GM19099 (cell line): ENCODE measurements around the gene ITGAE.

ENCODE experiments used
- POLR2A ChIP-seq: IDR thresholded peaks from 3 replicates; pipeline ENCODE4 v1.6.1; 2011; ENCODE audit warnings: low read depth; ENCODE audit not compliant: insufficient read length; ENCODE audit errors: extremely low read depth

ITGAE gene

DNA sequence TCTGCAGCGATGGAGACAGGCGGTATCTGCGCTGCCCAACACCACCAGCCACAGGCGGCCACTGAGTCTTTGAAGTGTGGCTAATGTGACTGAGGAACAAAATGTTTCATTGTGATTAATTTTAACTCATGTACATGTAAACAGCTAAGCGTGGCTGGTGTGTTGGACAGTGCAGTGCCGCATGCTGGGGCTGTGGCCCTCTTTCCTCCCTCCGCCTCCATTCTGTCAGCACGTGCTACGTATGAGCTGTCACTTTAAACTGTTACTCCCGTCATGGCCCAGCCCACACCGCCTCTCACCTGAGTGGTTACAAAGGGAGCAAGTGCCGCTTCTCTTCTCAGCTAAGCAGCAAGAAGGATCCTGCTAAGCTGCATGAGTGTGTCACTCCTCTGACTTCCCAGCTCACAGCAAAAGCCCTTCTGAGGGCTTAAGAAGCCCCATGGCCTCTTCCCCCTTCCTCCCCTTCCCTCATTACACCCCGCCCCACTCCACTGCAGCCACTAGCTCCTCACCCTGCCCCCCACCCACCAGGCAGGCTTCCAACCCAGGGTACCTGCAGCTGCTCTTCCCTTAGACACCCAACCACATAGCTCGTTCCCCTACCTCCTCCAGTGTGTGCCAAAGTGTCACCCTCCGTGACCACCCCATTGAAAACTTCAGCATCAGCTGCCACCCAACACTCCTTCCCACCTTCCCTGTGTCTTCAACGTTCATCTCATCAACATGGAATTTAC, 62.3 kb downstream of the ITGAE start:
- TF ChIP-seq POLR2A, result no peak

DNA sequence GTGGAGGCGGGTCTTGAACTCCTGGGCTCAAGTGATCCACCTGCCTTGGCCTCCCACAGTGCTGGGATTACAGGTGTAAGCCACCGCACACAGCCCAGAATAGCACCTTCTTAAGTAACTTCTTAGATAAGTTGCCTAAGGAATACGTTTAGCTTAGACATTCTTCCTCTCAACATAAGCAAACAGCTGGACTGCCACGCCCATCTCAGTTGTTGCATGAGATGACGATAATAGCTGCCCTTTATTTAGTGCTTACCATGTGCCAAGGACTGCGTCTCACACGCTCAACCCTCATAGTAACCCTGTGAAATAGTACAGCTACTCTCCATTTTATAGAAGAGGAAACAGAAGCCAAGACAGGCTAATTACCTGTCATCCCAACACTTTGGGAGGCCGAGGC, 65.5 kb downstream of the ITGAE start:
- no peak for TF ChIP-seq POLR2A

DNA sequence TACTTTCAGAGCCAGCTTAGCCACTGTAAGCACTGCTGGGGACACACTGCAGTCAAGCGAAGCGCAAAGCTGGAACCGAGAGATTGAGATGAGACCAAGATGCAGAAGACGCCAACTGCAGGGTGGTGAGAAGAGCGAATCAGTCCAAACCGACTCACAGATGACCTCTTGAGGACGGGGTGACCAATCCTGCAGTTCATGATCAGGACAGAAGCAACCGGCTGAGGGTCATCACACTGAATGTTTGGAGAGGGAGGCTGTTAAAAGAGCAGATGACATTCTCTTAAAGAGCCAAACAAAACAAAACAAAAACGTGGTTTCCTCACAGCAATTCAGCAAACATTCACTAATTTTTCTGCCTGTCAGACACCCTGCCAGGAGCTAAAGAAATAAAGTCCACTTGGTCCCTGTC, 68.8 kb downstream of the ITGAE start:
- TF ChIP-seq POLR2A, result no peak

DNA sequence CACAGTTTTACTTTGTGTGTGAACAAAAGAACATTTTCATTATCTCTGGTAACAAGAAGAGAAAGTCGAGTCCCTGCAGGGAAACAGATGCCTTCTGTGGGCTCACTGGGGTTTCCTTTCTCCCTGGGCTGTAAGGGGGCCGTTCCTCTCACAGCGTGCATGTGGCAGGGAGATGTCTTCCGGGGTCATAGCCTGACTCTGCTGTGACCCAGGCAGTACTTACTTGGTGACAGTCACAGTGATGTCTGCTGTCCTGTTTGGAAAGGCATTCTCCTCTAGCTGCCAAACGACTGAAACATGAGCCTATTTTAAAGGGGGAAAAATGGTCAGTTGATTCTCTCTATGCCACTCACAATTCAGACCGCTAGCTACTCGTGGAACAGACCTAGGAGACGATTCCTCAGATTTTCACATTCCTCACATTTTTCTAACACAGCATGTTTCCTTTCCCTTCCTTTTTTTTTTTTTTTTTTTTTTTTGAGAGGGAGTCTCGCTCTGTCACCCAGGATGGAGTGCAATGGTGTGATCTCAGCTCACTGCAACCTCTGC, 70.0 kb downstream of the ITGAE start:
- no peak for TF ChIP-seq POLR2A

DNA sequence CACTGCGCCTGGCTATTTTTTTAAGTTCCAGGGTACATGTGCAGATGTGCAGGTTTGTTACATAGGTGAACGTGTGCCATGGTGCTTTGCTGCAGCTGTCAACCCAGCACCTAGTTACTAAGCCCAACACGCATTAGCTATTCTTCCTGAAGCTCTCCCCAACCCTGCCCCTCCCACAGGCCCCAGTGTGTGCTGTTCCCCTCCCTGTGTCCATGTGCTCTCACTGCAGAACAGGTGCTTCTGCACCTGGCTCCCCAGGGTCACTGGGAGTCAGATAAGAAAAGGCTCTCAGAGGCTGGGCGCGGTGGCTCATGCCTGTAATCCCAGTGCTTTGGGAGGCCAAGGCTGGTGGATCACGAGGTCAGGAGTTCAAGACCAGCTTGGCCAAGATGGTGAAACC, 71.1 kb downstream of the ITGAE start:
- TF ChIP-seq POLR2A, result no peak

DNA sequence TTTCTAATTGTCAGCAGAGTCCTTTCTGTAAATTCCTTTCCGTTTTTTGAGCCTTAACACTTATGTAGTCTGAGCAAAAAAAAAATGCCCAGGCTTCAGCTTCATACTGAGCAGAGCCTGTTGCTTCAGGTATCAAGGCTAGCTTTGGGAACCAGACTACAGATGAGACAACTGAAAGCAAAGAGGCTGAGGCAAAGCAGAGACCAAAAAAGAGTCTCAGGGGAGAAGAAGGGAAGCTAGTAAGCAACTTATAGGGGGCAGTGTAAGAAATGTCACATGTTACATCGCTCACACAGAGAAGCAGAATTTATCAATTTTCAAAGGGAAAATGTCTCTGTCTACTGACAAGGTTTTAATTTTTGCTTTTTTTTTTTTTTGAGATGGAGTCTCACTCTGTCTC, 73.9 kb downstream of the ITGAE start:
- no peak for TF ChIP-seq POLR2A

DNA sequence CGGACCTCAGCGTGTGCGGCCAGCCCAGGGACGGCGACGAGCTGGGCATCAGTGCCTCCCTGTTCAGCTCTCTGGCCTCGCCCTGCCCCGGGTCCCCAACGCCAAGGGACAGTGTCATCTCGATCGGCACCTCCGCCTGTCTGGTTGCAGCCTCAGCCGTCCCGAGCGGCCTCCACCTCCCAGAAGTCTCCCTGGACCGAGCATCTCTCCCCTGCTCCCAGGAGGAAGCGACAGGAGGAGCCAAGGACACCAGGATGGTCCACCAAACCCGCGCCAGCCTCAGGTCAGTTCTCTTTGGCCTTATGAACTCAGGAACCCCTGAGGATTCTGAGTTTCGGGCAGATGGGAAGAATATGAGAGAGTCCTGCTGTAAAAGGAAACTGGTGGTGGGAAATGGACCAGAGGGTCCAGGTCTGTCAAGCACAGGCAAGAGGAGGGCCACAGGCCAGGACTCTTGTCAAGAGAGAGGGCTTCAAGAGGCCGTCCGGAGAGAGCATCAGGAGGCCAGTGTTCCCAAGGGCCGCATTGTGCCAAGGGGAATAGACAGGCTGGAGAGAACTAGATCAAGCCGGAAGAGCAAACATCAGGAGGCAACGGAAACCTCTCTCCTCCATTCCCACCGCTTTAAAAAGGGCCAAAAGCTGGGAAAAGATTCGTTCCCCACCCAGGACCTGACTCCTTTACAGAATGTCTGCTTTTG, 76.5 kb downstream of the ITGAE start:
- TF ChIP-seq POLR2A, result no peak

DNA sequence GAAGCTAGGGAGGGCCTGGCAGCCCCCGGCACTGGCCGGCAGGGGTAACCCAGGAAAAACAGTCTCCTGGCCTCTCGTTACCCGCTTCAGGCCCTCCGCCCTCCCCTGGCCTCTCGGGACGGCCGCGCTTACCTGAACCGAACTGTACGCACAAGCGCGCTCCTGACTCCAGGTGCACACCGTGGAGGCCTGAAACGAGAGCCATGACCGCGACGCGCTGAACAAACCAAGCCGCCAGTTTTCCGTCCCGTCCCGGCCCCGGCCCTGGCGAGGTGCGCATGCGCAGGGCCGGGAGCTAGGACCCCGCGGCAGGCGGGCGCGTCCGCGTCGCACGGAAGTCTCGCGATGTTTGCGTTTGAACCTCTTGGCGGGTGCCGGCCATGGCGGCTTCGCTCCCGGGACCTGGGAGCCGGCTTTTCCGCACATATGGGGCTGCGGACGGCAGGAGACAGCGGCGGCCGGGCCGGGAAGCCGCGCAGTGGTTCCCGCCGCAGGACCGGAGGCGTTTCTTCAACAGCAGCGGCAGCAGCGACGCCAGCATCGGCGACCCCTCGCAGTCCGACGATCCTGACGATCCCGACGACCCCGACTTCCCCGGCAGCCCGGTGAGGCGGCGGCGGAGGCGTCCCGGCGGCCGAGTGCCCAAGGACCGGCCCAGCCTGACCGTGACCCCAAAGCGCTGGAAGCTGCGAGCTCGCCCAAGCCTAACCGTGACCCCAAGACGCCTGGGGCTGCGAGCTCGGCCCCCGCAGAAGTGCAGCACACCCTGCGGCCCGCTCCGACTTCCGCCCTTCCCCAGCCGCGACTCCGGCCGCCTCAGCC, 77.2 kb downstream of the ITGAE start, which contains the start of gene HASPIN:
HASPIN (plus strand) TSS at position 348 of the 822 bp plus-strand sequence; CDS start at position 381, 33 bp downstream.
- peak; percentile 86 for TF ChIP-seq POLR2A

DNA sequence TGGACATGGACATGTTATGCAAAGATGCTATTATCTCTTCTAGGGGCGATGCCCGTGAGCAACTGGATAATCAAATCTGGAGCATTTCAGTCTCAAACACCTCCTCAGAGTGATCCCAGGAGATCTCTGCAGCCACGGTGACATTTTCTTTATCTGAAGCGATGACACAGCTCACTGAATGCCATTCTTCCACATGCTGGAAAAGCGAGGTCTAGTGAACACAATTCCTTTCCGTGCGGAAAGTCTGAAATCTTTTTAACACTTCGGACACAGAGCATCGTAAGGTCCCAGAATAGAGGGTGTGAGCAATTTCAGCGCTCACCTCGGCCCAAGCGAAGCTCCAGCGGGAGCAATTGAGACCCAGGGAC, 77.8 kb downstream of the ITGAE start:
- no peak for TF ChIP-seq POLR2A

DNA sequence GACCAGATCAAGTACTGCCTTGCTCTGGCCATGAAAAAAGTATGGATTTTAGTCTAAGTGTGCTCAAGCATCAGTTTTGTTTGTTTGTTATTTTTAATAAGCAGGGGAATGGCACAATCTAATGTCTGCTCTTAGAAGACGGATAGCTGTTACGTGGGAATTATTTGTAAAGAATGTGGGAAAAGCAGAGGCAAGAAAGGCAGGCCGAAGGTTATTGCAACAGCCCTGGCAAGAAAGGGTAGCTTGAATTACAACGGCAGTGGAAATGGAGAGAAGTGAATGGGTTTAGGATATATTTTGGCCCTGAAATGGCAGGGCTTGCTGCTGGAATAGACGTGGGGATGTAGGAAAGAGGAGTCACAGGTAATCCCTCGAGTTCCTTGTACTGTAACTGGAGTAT, 78.3 kb downstream of the ITGAE start:
- no peak for TF ChIP-seq POLR2A

DNA sequence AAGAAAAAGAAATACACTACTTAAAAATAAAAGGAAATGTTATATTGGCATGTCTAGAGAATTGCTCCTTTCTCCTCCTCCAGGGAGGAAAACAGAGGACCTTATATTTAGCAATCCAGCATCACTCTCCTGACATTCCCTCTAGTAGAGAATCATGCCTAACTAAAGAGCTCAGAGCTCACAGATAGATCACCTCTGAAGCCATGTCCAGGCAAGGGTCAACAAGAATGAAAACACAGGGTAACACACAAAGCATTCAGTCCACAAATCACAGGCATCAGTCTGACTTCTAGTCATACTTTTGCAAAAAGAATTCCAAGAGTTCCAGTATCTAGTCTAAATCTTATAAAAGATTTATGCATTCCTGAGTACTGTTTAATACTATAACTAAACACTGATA, 81.7 kb downstream of the ITGAE start:
- no peak for TF ChIP-seq POLR2A

DNA sequence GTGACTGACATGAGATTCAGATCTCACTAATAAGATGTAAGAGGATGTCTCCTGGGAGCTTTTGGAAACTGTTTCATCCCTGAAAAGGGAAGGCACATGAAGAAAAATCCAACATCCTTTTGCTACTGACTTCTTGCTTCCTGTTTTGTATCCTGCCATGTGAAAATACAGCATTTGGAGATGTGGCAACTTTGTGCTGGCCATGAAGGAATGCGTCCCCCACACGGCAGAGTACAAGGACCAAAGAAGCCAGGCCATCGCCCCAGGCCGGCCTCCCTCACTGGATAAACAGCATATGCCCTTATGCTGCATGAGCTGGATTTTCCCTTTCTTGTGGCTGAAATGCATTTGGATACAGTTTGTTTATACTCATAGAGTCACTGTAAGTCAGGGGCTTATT, 82.8 kb downstream of the ITGAE start:
- no peak for TF ChIP-seq POLR2A

DNA sequence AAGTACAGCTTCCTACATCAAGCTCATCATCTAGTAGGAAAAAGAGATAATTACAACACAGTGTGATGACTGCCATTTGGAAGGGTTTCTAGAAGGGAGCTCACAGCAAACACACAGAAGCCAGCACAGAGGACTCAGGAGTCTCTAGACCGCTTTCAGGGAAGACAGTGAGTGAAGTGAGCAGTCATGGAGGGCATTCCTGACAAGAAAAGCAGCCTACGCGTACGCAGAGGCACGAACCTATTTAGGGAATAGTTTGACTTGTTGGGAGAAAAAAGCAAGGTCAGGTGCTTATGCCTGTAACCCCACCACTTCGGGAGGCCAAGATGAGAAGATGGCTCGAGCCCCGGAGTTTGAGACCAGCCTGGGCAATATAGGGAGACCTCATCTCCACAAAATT, 85.7 kb downstream of the ITGAE start:
- no peak for TF ChIP-seq POLR2A

DNA sequence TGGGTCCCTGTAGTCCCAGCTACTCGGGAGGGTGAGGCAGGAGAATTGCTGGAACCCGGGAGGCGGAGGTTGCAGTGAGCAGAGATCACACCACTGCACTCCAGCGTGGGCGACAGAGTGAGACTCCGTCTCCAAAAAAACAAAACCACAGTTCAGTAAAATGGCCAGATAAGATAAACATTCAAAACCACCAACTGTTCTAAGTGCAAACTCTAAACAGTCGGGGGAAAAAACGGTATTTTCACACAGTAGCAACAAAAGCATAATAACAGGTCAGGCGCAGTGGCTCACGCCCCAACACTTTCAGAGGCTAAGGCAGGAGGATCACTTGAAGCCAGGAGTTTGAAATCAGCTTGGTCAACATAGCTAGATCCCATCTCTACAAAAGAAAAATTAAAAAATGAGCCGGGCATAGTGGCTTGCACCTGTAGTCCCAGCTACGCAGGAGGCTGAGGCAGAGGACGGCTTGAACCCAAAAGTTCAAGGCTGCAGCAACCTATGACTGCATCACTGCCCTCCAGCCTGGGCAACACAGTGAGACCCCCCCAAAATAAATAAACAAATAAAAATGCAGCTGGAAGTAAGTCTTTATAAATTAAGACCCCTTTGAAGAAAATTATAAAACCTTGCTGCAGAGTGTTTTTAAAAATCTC, 88.1 kb downstream of the ITGAE start:
- no peak for TF ChIP-seq POLR2A

DNA sequence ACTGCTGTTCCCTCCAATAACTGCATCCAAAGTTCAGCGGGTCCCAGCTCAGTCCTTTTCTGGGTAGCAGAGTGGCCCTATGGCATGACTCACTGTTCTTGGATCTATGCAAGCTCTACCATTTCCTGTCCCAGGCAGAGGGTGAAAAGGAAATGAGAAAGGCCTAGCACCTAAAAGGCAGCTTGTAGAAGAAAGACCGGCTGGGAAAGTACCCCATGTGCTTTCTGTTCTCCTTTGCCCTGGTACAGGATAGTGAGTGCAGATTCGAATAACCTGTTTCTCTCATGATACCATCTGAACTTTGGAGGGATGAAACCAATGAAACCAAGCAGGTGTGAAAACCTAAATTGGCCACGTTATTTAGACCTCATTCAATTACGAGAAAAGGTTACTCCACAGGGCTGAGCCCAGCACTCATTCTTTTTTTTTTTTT, 90.0 kb downstream of the ITGAE start:
- no peak for TF ChIP-seq POLR2A
